ENCODE measurements around the gene SOX3. TPM values are rescaled to one million over a fixed set of nuclear protein-coding genes. Genes with fewer than 3 reads are reported as not detected.

SOX3 gene
- total RNA-seq, 1 donor from 2014 or later: not detected

GRCh38 chrX:140495739-140496138 is 9.1 kb downstream of the SOX3 start:
- H3K27me3 Mint-ChIP-seq (ENCODE audit: low read depth): peaks cover 84% of the 10 kb centered on the region
- H3K36me3 Mint-ChIP-seq: no peaks in the 10 kb centered on the region
- no peak overlapping the region for H3K27ac Mint-ChIP-seq
- no peaks in the 10 kb centered on the region for H3K9me3 Mint-ChIP-seq
- H3K4me3 Mint-ChIP-seq: no peak overlapping the region
- no peak for DNase-seq (ENCODE audit: low spot score in 2 of 2, unreplicated experiment in 2 of 2)
- TF ChIP-seq, protein P1, sequence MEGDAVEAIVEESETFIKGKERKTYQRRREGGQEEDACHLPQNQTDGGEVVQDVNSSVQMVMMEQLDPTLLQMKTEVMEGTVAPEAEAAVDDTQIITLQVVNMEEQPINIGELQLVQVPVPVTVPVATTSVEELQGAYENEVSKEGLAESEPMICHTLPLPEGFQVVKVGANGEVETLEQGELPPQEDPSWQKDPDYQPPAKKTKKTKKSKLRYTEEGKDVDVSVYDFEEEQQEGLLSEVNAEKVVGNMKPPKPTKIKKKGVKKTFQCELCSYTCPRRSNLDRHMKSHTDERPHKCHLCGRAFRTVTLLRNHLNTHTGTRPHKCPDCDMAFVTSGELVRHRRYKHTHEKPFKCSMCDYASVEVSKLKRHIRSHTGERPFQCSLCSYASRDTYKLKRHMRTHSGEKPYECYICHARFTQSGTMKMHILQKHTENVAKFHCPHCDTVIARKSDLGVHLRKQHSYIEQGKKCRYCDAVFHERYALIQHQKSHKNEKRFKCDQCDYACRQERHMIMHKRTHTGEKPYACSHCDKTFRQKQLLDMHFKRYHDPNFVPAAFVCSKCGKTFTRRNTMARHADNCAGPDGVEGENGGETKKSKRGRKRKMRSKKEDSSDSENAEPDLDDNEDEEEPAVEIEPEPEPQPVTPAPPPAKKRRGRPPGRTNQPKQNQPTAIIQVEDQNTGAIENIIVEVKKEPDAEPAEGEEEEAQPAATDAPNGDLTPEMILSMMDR (IDR thresholded peaks at IDR 0.05; ENCODE audit: unreplicated experiment): no peak
- H3K4me1 Mint-ChIP-seq: no peaks in the 10 kb centered on the region

- TF ChIP-seq, protein P1 (IDR thresholded peaks at IDR 0.05; ENCODE audit: unreplicated experiment): no peak
- peaks cover 67% of the 10 kb centered on the region for H3K27me3 Mint-ChIP-seq (ENCODE audit: low read depth)
- H3K36me3 Mint-ChIP-seq: no peaks in the 10 kb centered on the region
- H3K4me1 Mint-ChIP-seq: no peaks in the 10 kb centered on the region
- H3K9me3 Mint-ChIP-seq: no peaks in the 10 kb centered on the region
- no peak for DNase-seq (ENCODE audit: low spot score in 2 of 2, unreplicated experiment in 2 of 2)
- no peak overlapping the region for H3K27ac Mint-ChIP-seq
- no peak overlapping the region for H3K4me3 Mint-ChIP-seq
Measured at GRCh38 chrX:140492066-140492994, 12.5 kb downstream of the SOX3 start.

- H3K9me3 Mint-ChIP-seq: peaks cover 12% of the 10 kb centered on the region
- H3K4me1 Mint-ChIP-seq: no peaks in the 10 kb centered on the region
- no peak overlapping the region for H3K27ac Mint-ChIP-seq
- H3K27me3 Mint-ChIP-seq (ENCODE audit: low read depth): peaks cover 8% of the 10 kb centered on the region
- DNase-seq (ENCODE audit: low spot score in 2 of 2, unreplicated experiment in 2 of 2): no peak
- H3K4me3 Mint-ChIP-seq: no peak overlapping the region
- TF ChIP-seq, protein P1 (IDR thresholded peaks at IDR 0.05; ENCODE audit: unreplicated experiment): no peak
- H3K36me3 Mint-ChIP-seq: no peaks in the 10 kb centered on the region
Measured at GRCh38 chrX:140480765-140481164, 24.1 kb downstream of the SOX3 start.

- TF ChIP-seq, protein P1 (IDR thresholded peaks at IDR 0.05; ENCODE audit: unreplicated experiment): no peak
- no peak for DNase-seq (ENCODE audit: low spot score in 2 of 2, unreplicated experiment in 2 of 2)
- H3K36me3 Mint-ChIP-seq: peaks cover 2% of the 10 kb centered on the region
- peaks cover 26% of the 10 kb centered on the region for H3K9me3 Mint-ChIP-seq
- peaks cover 8% of the 10 kb centered on the region for H3K27me3 Mint-ChIP-seq (ENCODE audit: low read depth)
- H3K4me1 Mint-ChIP-seq: no peaks in the 10 kb centered on the region
- H3K4me3 Mint-ChIP-seq: no peak overlapping the region
- no peak overlapping the region for H3K27ac Mint-ChIP-seq
Measured at GRCh38 chrX:140477987-140478386, 26.9 kb downstream of the SOX3 start.

GRCh38 chrX:140475025-140475424 is 29.8 kb downstream of the SOX3 start:
- H3K36me3 Mint-ChIP-seq: peaks cover 2% of the 10 kb centered on the region
- DNase-seq (ENCODE audit: low spot score in 2 of 2, unreplicated experiment in 2 of 2): no peak
- no peak overlapping the region for H3K27ac Mint-ChIP-seq
- H3K4me3 Mint-ChIP-seq: no peak overlapping the region
- H3K9me3 Mint-ChIP-seq: peaks cover 38% of the 10 kb centered on the region
- H3K27me3 Mint-ChIP-seq (ENCODE audit: low read depth): peaks cover 2% of the 10 kb centered on the region
- H3K4me1 Mint-ChIP-seq: no peaks in the 10 kb centered on the region
- TF ChIP-seq, protein P1 (IDR thresholded peaks at IDR 0.05; ENCODE audit: unreplicated experiment): no peak
